PFSK-1 (cell line): ENCODE measurements around the gene STAG1.

ENCODE experiments used
- FOXP2 ChIP-seq: optimal IDR thresholded peaks from 2 replicates; pipeline ENCODE3; 2011; ENCODE audit warnings: borderline replicate concordance, control low read depth, inconsistent platforms; ENCODE audit not compliant: insufficient read depth; ENCODE audit errors: extremely low read length, extremely low read depth
- POLR2AphosphoS5 ChIP-seq: IDR thresholded peaks from 2 replicates; pipeline ENCODE4 v1.6.1; 2012; ENCODE audit warnings: low read depth, mild to moderate bottlenecking, control low read depth, low read length, moderate library complexity
- SIN3A ChIP-seq: IDR thresholded peaks from 2 replicates; pipeline ENCODE4 v1.6.1; 2012; ENCODE audit warnings: mild to moderate bottlenecking, low read length, moderate library complexity, borderline replicate concordance; ENCODE audit not compliant: insufficient read depth
- TAF1 ChIP-seq: IDR thresholded peaks from 2 replicates; pipeline ENCODE4 v1.6.1; 2012; ENCODE audit warnings: low read length, control low read depth, borderline replicate concordance; ENCODE audit not compliant: insufficient read depth
- TF ChIP-seq, protein P1 (sequence below), 2 experiments: IDR thresholded peaks; 2 replicates each; pipeline versions ENCODE4 v1.6.1 to v1.8.0; 2011 to 2012; ENCODE audit warnings: low read depth in 2 of 2, low read length in 2 of 2, control low read depth in 1 of 2, inconsistent platforms in 1 of 2, mild to moderate bottlenecking in 1 of 2, moderate library complexity in 1 of 2; ENCODE audit not compliant: insufficient read depth in 1 of 2

STAG1 gene

DNA sequence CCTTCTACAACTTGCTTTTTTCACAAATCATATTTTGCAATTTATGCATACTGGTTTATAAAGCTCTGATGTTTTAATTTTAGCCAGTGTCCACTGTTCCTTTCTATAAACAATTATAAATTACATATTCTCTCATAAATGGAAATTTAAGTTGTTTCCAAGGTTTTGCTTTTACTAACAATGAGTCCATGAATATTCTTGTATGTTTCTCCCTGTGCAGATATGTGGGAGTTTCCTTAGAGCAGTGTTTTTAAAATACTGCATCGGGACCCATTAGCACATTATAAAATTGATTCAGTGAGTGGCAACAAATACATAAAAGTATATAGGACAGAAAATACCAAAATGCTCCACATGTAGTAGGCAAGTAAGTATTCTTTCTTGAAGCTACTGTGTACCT, 266.4 kb downstream of the STAG1 start:
- TF ChIP-seq TAF1, result no peak
- no peak for TF ChIP-seq SIN3A
- no peak for TF ChIP-seq FOXP2
- TF ChIP-seq, protein P1, sequence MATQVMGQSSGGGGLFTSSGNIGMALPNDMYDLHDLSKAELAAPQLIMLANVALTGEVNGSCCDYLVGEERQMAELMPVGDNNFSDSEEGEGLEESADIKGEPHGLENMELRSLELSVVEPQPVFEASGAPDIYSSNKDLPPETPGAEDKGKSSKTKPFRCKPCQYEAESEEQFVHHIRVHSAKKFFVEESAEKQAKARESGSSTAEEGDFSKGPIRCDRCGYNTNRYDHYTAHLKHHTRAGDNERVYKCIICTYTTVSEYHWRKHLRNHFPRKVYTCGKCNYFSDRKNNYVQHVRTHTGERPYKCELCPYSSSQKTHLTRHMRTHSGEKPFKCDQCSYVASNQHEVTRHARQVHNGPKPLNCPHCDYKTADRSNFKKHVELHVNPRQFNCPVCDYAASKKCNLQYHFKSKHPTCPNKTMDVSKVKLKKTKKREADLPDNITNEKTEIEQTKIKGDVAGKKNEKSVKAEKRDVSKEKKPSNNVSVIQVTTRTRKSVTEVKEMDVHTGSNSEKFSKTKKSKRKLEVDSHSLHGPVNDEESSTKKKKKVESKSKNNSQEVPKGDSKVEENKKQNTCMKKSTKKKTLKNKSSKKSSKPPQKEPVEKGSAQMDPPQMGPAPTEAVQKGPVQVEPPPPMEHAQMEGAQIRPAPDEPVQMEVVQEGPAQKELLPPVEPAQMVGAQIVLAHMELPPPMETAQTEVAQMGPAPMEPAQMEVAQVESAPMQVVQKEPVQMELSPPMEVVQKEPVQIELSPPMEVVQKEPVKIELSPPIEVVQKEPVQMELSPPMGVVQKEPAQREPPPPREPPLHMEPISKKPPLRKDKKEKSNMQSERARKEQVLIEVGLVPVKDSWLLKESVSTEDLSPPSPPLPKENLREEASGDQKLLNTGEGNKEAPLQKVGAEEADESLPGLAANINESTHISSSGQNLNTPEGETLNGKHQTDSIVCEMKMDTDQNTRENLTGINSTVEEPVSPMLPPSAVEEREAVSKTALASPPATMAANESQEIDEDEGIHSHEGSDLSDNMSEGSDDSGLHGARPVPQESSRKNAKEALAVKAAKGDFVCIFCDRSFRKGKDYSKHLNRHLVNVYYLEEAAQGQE (IDR thresholded peaks at IDR 0.05; ENCODE audit: insufficient read depth in 1 of 2, low read depth in 2 of 2, low read length in 2 of 2), result no peak
- TF ChIP-seq POLR2AphosphoS5, result no peak

DNA sequence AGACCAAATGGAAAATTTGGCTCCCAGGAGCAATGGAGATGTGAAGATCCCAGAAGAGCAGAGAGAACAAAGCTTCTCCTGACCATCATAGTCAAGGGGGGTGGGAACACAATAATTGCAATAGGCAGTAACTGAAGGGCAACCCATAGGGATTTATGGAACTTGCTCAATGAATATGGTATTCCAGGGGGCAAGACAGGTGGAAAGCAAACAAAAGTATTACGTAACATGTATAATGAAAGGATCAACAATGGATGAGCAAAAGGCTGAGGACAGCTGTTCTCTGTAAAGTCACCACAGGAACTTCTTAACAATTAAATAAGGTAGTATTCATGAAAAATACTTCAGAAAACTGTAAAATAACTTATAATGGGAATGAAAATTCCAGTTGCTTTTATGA, 275.9 kb downstream of the STAG1 start:
- TF ChIP-seq, protein P1 (IDR thresholded peaks at IDR 0.05; ENCODE audit: insufficient read depth in 1 of 2, low read depth in 2 of 2, low read length in 2 of 2), result no peak
- TF ChIP-seq TAF1 (no peak), SIN3A (no peak), FOXP2 (no peak), POLR2AphosphoS5 (no peak)

DNA sequence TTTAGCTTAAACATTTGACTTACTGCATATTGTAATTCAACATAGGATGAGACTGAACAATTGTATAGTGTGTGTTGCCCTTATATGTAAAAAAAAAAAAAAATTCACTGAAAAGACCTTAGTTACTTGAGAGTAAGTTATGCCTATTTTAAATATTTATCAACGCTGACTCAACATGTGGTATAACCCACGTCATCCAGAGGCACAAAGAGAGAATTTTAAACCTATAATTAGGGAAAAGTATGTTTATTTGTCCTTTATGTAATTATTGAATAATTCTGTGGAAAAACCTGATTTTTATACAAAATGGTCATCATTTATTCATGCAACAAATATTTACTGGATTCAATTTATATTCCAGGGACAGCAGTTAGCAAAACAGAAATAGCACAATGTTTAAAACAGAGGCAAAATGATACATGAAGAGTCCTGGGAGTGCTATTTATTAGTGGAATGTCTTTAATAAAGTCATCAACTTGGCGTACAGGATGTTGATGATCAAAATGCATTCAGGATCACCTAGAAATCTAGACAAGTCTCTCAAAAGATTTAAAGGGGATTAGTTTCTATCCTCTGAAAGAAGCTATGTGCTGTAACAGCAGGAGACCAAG, 278.4 kb downstream of the STAG1 start:
- TF ChIP-seq, protein P1 (IDR thresholded peaks at IDR 0.05; ENCODE audit: insufficient read depth in 1 of 2, low read depth in 2 of 2, low read length in 2 of 2), result no peak
- TF ChIP-seq FOXP2, result no peak
- no peak for TF ChIP-seq POLR2AphosphoS5
- no peak for TF ChIP-seq TAF1
- no peak for TF ChIP-seq SIN3A

DNA sequence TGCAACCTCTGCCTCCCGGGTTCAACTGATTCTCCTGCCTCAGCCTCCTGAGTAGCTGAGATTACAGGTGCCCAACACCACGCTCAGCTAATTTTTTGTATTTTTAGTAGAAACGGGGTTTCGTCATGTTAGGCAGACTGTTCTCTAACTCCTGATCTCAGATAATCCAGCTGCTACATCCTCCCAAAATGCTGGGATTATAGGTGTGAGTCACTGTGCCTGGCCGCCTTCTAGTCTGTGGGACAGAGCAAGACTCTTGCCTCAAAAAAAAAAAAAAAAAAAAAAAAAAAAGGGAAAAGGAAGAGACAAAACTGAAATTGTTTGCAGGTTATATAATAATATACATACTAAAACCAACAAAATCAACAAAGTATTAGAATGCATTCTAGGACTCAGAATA, 286.9 kb downstream of the STAG1 start:
- TF ChIP-seq TAF1 (no peak), SIN3A (no peak), POLR2AphosphoS5 (no peak), FOXP2 (no peak)
- TF ChIP-seq, protein P1 (IDR thresholded peaks at IDR 0.05; ENCODE audit: insufficient read depth in 1 of 2, low read depth in 2 of 2, low read length in 2 of 2), result no peak

DNA sequence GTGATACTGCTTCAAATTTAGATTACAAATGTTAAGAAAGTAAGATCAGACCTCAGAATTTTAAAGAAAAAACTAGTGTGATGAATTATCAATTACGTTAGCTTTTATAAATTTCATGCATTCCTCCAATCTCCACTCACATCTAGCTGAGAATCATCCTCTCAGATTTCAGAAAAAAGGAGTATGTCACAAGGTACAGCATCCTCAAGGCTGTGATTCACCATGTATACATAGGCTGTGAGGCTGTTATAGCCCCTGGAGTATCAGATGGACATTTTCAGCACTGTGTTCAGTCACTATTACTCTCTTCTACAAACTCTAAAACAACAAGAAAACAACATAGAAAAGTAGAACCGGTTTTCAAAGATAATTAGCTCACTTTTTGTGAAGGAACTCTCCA, 287.7 kb downstream of the STAG1 start:
- TF ChIP-seq SIN3A, result no peak
